ENCODE measurements around the gene TCF3. TPM values are rescaled to one million over a fixed set of nuclear protein-coding genes. Genes with fewer than 3 reads are reported as not detected.

The TCF3 gene
- total and polyA plus RNA-seq, 2 of the 8 experiments (the other 6 are each of a cell fraction or from before 2014, with no cell fraction given), result 241 to 348 TPM

DNA sequence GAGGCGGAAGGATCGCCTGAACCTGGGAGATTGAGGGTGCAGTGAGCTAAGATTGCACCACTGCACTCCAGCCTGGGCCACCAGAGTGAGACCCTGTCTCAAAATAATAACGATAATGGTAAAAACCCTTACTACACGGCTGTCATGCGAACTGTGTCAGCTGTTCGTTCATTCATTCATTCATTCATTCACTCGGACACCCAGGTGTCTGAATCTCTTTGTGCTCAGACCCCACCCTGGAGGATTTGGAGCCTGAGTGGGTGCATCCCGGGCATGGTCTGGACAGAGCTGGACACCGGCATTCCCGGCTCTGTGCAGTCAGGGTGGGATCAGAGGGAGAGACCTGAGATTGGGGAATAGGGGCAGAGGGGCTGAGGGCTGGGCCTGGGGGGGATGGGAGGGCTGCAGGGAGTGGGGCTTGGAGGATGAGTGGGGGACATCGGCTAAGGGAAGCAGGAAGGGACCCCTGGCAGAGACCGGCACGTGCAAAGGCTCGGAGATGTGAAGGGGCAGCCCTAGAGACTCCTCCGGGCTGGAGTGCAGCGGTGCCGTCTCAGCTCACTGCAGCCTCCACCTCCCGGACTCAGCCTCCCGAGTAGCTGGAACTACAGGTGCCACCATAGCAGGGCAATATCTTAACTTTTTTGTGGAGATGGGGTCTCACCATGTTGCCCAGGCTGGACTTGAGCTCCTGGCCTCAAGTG, 31.6 kb upstream of the TCF3 start (continued):
- no peak for TF ChIP-seq HDAC2 (IDR thresholded peaks at IDR 0.05; ENCODE audit: borderline replicate concordance in 1 of 2, low read depth in 2 of 2, low read length in 2 of 2)
- no peak for TF ChIP-seq TAF1 (IDR thresholded peaks at IDR 0.05; ENCODE audit: low read depth, low read length)
- TF ChIP-seq ZNF274 (IDR thresholded peaks at IDR 0.05; ENCODE audit: borderline replicate concordance, extremely low read depth, low read length), result no peak
- no peak for TF ChIP-seq POLR2A (IDR thresholded peaks at IDR 0.05; ENCODE audit: control extremely low read depth in 1 of 2, low read depth in 2 of 2, low read length in 2 of 2)
- TF ChIP-seq SUZ12 (IDR thresholded peaks at IDR 0.05; ENCODE audit: low read length), result no peak
- no peak for TF ChIP-seq BACH1 (IDR thresholded peaks at IDR 0.05; ENCODE audit: low read length)
- TF ChIP-seq CREB1 (IDR thresholded peaks at IDR 0.05), result no peak

Measured in H1 (cell line).